ENCODE results near the gene ZFP62. TPM values are rescaled to one million over a fixed set of nuclear protein-coding genes. Genes with fewer than 3 reads are reported as not detected.

ZFP62 gene
- total RNA-seq, 1 donor, result 18.1 TPM

- Histone ChIP-seq H3K79me2 (ENCODE audit: insufficient read depth, low read length) (peaks cover 89% of the 10 kb centered on the region), H3K4me3 (ENCODE audit: insufficient read depth, low read length) (peak overlapping the region; percentile 34), H3K4me2 (ENCODE audit: insufficient read depth, low read length) (peak overlapping the region; percentile 99), H3K27me3 (ENCODE audit: insufficient read depth, low read length) (no peaks in the 10 kb centered on the region), H3K9me3 (ENCODE audit: low read depth, low read length) (no peaks in the 10 kb centered on the region), H2AFZ (ENCODE audit: low read length) (no peak overlapping the region), H3K4me1 (ENCODE audit: insufficient read depth, low read length) (peaks cover 46% of the 10 kb centered on the region), H4K20me1 (ENCODE audit: insufficient read depth, low read length) (peaks cover 74% of the 10 kb centered on the region), H3K36me3 (ENCODE audit: insufficient read depth, low read length) (peaks cover 3% of the 10 kb centered on the region), H3K27ac (ENCODE audit: low read depth, low read length) (peak overlapping the region; percentile 87)
- TF ChIP-seq CTCF (IDR thresholded peaks at IDR 0.05; ENCODE audit: extremely low read depth, low read depth, low read length), result no peak
- no peak for DNase-seq (ENCODE audit: insufficient read length, low spot score, missing footprints)
Observed at GRCh38 chr5:180799194-180799593, 61.9 kb downstream of the ZFP62 start.

- Histone ChIP-seq H3K27me3 (ENCODE audit: insufficient read depth, low read length) (no peaks in the 10 kb centered on the region), H3K9me3 (ENCODE audit: low read depth, low read length) (no peaks in the 10 kb centered on the region), H3K27ac (ENCODE audit: low read depth, low read length) (peak overlapping the region; percentile 87), H4K20me1 (ENCODE audit: insufficient read depth, low read length) (peaks cover 82% of the 10 kb centered on the region), H2AFZ (ENCODE audit: low read length) (no peak overlapping the region), H3K4me1 (ENCODE audit: insufficient read depth, low read length) (peaks cover 46% of the 10 kb centered on the region), H3K79me2 (ENCODE audit: insufficient read depth, low read length) (peaks cover 89% of the 10 kb centered on the region), H3K4me2 (ENCODE audit: insufficient read depth, low read length) (peak overlapping the region; percentile 5), H3K36me3 (ENCODE audit: insufficient read depth, low read length) (peaks cover 8% of the 10 kb centered on the region), H3K4me3 (ENCODE audit: insufficient read depth, low read length) (no peak overlapping the region)
- TF ChIP-seq CTCF (IDR thresholded peaks at IDR 0.05; ENCODE audit: extremely low read depth, low read depth, low read length), result no peak
- no peak for DNase-seq (ENCODE audit: insufficient read length, low spot score, missing footprints)
Observed at GRCh38 chr5:180798193-180798592, 62.9 kb downstream of the ZFP62 start.

Small RNA genes lying within 50 kb of the gene (small RNA-seq; reads per million reads assigned to genes)
- gene RF00019, result not detected

Other genes starting within 250 kb of the ZFP62 start
- not detected in 2 replicates for gene FLT4, start 211.7 kb downstream of the ZFP62 start, total RNA-seq
- not detected in 2 replicates for gene OR2Y1, start 121.2 kb downstream of the ZFP62 start, total RNA-seq
- 104 and 113 TPM in 2 replicates for gene MGAT1, start 58.5 kb downstream of the ZFP62 start, total RNA-seq
- gene BTNL8, start 37.9 kb upstream of the ZFP62 start, total RNA-seq, result not detected in 2 replicates
- not detected in 2 replicates for gene BTNL3, start 127.6 kb upstream of the ZFP62 start, total RNA-seq
- gene BTNL9, start 179.0 kb upstream of the ZFP62 start, total RNA-seq, result not detected in 2 replicates